Pancreas (tissue), 10 donors: Measurements from ENCODE around the gene RBBP8. TPM values are rescaled to one million over a fixed set of nuclear protein-coding genes. Genes with fewer than 3 reads are reported as not detected.
"Not testable (repeated sequence)": the region's sequence is repeated elsewhere in the genome, so short reads cannot be mapped to it uniquely, and the experiment has no call there.

ENCODE experiments used
- ATAC-seq, 4 donors: fragments of 200-7000 bp; cut with Tn5 transposase; one replicate each; pipeline versions ENCODE4 v1.8.0 to v1.9.1; 2020; ENCODE audit warnings: mild to moderate bottlenecking in 4 of 4, moderate library complexity in 4 of 4
- DNase-seq, 6 donors: peaks; one replicate each; pipeline ENCODE4 v3.0.0-alpha.2; 2020
- FAIRE-seq: peaks from 2 replicates; lab custom pipeline; 2012; peaks lifted over from hg19 to GRCh38; lab: Jason Lieb, UNC
- H3K27ac ChIP-seq, 4 donors: fragments of 200-600 bp; sonication (generic); 1 replicate in 3 of 4; 2 replicates in 1 of 4; pipeline versions ENCODE4 v1.5.0 to v1.8.0; 2020
- H3K27me3 ChIP-seq, 4 donors: fragments of 200-600 bp; one replicate each; pipeline ENCODE4 v1.8.0; 2021
- H3K36me3 ChIP-seq, 3 donors: fragments of 200-600 bp; sonication (generic) in 1 of 3; one replicate each; pipeline versions ENCODE4 v1.5.0 to v1.8.0; 2020 to 2021
- H3K4me1 ChIP-seq, 3 donors: fragments of 200-600 bp; one replicate each; pipeline ENCODE4 v1.8.0; 2021
- H3K4me3 ChIP-seq, 4 donors: fragments of 200-600 bp; sonication (generic) in 2 of 4; one replicate each; pipeline versions ENCODE4 v1.5.0 to v1.8.0; 2020 to 2021
- H3K9me3 ChIP-seq, 4 donors: fragments of 200-600 bp; one replicate each; pipeline ENCODE4 v1.8.0; 2021
- WGBS, 2 donors: extraction: QIAGEN DNeasy Blood & Tissue Kit; methylation state at CpG; one replicate each; pipeline ENCODE4 v1.1.7; 2013; 5-methylcytosine and 5-hydroxymethylcytosine counted together
- intact Hi-C, 3 donors: fragments of 100-400 bp; cut with DNase I; formaldehyde crosslinking; loops; one replicate each; pipeline versions ENCODE4 v1.11.1 to v1.14.2; 2022
- polyA plus RNA-seq, 2 donors: library from polyadenylated mRNA; stranded (reverse); fragments of 200-250 nt; gene quantifications; one replicate each; pipeline ENCODE4 v1.2.3, GENCODE V29; 2013
- total RNA-seq, 6 donors: library from RNA; stranded (reverse); fragmentation: NEBNext Ultra II Directional in 4 of 6; extraction: Animal tissue kit (Norgen Biotek cat#: 25700) in 4 of 6; gene quantifications; one replicate each; pipeline versions ENCODE4 v1.2.1 to v1.2.4, GENCODE V29; 2021 to 2023
- TF ChIP-seq, protein P1 (sequence below), 4 donors: fragments of 200-600 bp; sonication (generic) in 3 of 4; IDR thresholded peaks; one replicate each; pipeline versions ENCODE4 v1.5.0 to v1.8.0; 2021; ENCODE audit warnings: antibody characterized with exemption in 4 of 4
- donor health status: healthy with polysubstance abuse.
- donor health status: DM: no; HTN: no; CAD: no; lungs with moderate emphysema.
- donor health status: DM: no; HTN: no; CAD: no.
- donor health status: control.
- donor health status: control.
- donor health status: Bipolar disorder and iron deficiency.
- donor health status: DM: yes; HTN: yes; CAD: no.
- donor health status: DM: no; HTN: no; CAD: no.
- donor health status: DM: no; HTN: no; CAD: no.
- donor health status: DM: yes; HTN: yes; CAD: no.

The RBBP8 gene
- total and polyA plus RNA-seq, 8 donors, result 10.9 to 32.7 (median 19.0) TPM

DNA sequence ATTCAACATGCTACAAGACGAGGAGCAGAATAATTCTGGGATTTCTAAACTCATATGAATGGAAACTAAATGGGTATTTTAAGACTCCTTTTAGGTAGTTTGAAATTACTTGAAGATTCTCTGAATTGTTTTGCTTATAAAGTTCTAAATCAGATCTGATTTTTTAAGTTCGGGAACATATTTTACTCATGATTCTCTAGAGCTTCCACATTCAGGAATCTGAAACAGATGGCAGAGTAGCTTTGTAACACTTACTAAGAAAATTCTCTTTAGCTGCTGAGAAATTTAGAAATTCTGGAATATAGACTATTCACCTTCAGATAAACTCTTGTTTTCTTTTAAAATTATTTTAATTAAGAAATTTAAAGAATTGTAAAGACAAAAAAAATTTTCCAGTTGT is 13.7 kb downstream of the RBBP8 start:
- Histone ChIP-seq H3K4me3 (no peak overlapping the region), H3K4me1 (no peaks in the 10 kb centered on the region), H3K36me3 (peaks cover 0 to 12% (median 0%) of the 10 kb centered on the region in 3 donors), H3K27me3 (no peaks in the 10 kb centered on the region), H3K9me3 (no peaks in the 10 kb centered on the region), H3K27ac (no peak overlapping the region)
- TF ChIP-seq, protein P1, sequence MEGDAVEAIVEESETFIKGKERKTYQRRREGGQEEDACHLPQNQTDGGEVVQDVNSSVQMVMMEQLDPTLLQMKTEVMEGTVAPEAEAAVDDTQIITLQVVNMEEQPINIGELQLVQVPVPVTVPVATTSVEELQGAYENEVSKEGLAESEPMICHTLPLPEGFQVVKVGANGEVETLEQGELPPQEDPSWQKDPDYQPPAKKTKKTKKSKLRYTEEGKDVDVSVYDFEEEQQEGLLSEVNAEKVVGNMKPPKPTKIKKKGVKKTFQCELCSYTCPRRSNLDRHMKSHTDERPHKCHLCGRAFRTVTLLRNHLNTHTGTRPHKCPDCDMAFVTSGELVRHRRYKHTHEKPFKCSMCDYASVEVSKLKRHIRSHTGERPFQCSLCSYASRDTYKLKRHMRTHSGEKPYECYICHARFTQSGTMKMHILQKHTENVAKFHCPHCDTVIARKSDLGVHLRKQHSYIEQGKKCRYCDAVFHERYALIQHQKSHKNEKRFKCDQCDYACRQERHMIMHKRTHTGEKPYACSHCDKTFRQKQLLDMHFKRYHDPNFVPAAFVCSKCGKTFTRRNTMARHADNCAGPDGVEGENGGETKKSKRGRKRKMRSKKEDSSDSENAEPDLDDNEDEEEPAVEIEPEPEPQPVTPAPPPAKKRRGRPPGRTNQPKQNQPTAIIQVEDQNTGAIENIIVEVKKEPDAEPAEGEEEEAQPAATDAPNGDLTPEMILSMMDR (IDR thresholded peaks at IDR 0.05), result no peak
- no peak for DNase-seq
- peak; percentile 5 for FAIRE-seq
- 47 to 48% methylated on average over 2 of the region's 2 CpGs for WGBS, 2 donors
- no peak for ATAC-seq
- intact Hi-C loops, result no loop called here

- no peak for DNase-seq
- Histone ChIP-seq H3K4me1 (no peaks in the 10 kb centered on the region), H3K9me3 (no peaks in the 10 kb centered on the region), H3K27me3 (no peaks in the 10 kb centered on the region), H3K4me3 (no peak overlapping the region), H3K36me3 (peaks cover 0 to 26% (median 0%) of the 10 kb centered on the region in 3 donors), H3K27ac (no peak overlapping the region)
- TF ChIP-seq, protein P1 (IDR thresholded peaks at IDR 0.05), result no peak
- FAIRE-seq, result no peak
- intact Hi-C loops, result no loop called here
- whole genome bisulfite sequencing, 2 donors, result 90 to 91% methylated on average over 1 of the region's 1 CpG
- no peak for ATAC-seq
Measured at GRCh38 chr18:22951823-22952222, 18.7 kb downstream of the RBBP8 start.

- DNase-seq, result no peak
- ATAC-seq, result no peak
- H3K9me3 ChIP-seq, result no peaks in the 10 kb centered on the region
- no peak overlapping the region for H3K27ac ChIP-seq
- FAIRE-seq, result no peak
- no peak overlapping the region for H3K4me3 ChIP-seq
- WGBS, 2 donors, result 84 to 86% methylated on average over 3 of the region's 3 CpGs
- intact Hi-C loops, result no loop called here
- TF ChIP-seq, protein P1 (IDR thresholded peaks at IDR 0.05), result no peak
- no peaks in the 10 kb centered on the region for H3K4me1 ChIP-seq
- peaks cover 0 to 26% (median 0%) of the 10 kb centered on the region in 3 donors for H3K36me3 ChIP-seq
- no peaks in the 10 kb centered on the region for H3K27me3 ChIP-seq
Measured at GRCh38 chr18:22952525-22952924, 19.4 kb downstream of the RBBP8 start.

- intact Hi-C loops, H3K9me3 ChIP-seq, DNase-seq, FAIRE-seq, H3K27me3 ChIP-seq, H3K27ac ChIP-seq, H3K4me1 ChIP-seq, ATAC-seq, H3K4me3 ChIP-seq: not testable (repeated sequence)
- peaks cover 0 to 26% (median 0%) of the 10 kb centered on the region in 3 donors for H3K36me3 ChIP-seq
- 96 to 98% methylated on average over 4 of the region's 4 CpGs for WGBS, 2 donors
Measured at GRCh38 chr18:22953982-22954381, 20.9 kb downstream of the RBBP8 start.

- no peaks in the 10 kb centered on the region for H3K4me1 ChIP-seq
- intact Hi-C loops, result no loop called here
- 93 to 97% methylated on average over 3 of the region's 3 CpGs for WGBS, 2 donors
- TF ChIP-seq, protein P1 (IDR thresholded peaks at IDR 0.05), result no peak
- FAIRE-seq (no peak), DNase-seq (no peak), ATAC-seq (no peak)
- H3K4me3 ChIP-seq, result no peak overlapping the region
- peaks cover 0 to 16% (median 0%) of the 10 kb centered on the region in 3 donors for H3K36me3 ChIP-seq
- no peak overlapping the region for H3K27ac ChIP-seq
- H3K27me3 ChIP-seq, result no peaks in the 10 kb centered on the region
- no peaks in the 10 kb centered on the region for H3K9me3 ChIP-seq
Measured at GRCh38 chr18:22956226-22956625, 23.1 kb downstream of the RBBP8 start.
